SK-N-SH (cell line): Measurements from ENCODE around the gene MED26. TPM values are rescaled to one million over a fixed set of nuclear protein-coding genes. Genes with fewer than 3 reads are reported as not detected.
A peak's percentile ranks its signal among the peaks of the same experiment; 100 is the strongest.

Experiments
- CTCF ChIA-PET: fragments of 300-600, 350-600 bp; formaldehyde crosslinking; extraction: SDS; loops from one replicate; lab custom pipeline; 2021; lab: Yijun Ruan, JAX
- POLR2A ChIA-PET: fragments of 350-600 bp; sonication (Branson Sonifier 250); formaldehyde crosslinking; extraction: SDS; loops from one replicate; lab custom pipeline; 2020; ENCODE audit warnings: antibody characterized with exemption, inconsistent platforms; lab: Yijun Ruan, JAX
- DNase-seq: peaks from one replicate; pipeline ENCODE4 v3.0.0; 2012
- H2AFZ ChIP-seq: fragments of 200-600 bp; sonication (generic); 2 replicates; pipeline ENCODE4 v1.8.1; 2016; ENCODE audit warnings: antibody characterized with exemption, mild to moderate bottlenecking, low read depth
- H3F3A ChIP-seq: fragments of 200-600 bp; sonication (generic); replicated peaks from 2 replicates; pipeline ENCODE3; 2016; ENCODE audit warnings: antibody characterized with exemption, mild to moderate bottlenecking; ENCODE audit not compliant: insufficient read depth
- H3K27ac ChIP-seq, 2 experiments: fragments of 200-500 bp in 1 of 2; fragments of 200-600 bp in 1 of 2; sonication (Bioruptor generic) in 1 of 2; sonication (generic), shearing (Covaris generic) in 1 of 2; 2 replicates each; pipeline versions ENCODE4 v1.5.1 to v1.6.1; 2014 to 2016; ENCODE audit warnings: low read depth in 2 of 2, inconsistent platforms in 1 of 2, low read length in 1 of 2, mild to moderate bottlenecking in 1 of 2, mixed read lengths in 1 of 2
- H3K27me3 ChIP-seq: fragments of 200-600 bp; sonication (generic), shearing (Covaris generic); 2 replicates; pipeline ENCODE4 v1.6.1; 2016; ENCODE audit warnings: mixed run types; ENCODE audit not compliant: insufficient read depth
- H3K36me3 ChIP-seq, 2 experiments: fragments of 200-500 bp in 1 of 2; fragments of 200-600 bp in 1 of 2; sonication (Bioruptor generic) in 1 of 2; sonication (generic) in 1 of 2; replicated peaks in 1 of 2; 2 replicates each; pipeline versions ENCODE3 to v1.5.1; 2014 to 2016; ENCODE audit warnings: low read length in 1 of 2, mild to moderate bottlenecking in 1 of 2; ENCODE audit not compliant: insufficient read depth in 2 of 2, control insufficient read depth in 1 of 2
- H3K4me1 ChIP-seq, 2 experiments: fragments of 200-500 bp in 1 of 2; fragments of 200-600 bp in 1 of 2; sonication (Bioruptor generic) in 1 of 2; sonication (generic), shearing (Covaris generic) in 1 of 2; 2 replicates each; pipeline versions ENCODE4 v1.5.1 to v1.6.1; 2014 to 2016; ENCODE audit warnings: low read depth in 1 of 2, low read length in 1 of 2, mixed run types in 1 of 2; ENCODE audit not compliant: insufficient read depth in 2 of 2, control insufficient read depth in 1 of 2
- H3K4me2 ChIP-seq: fragments of 200-600 bp; sonication (generic), shearing (Covaris generic); 2 replicates; pipeline ENCODE4 v1.6.1; 2017; ENCODE audit warnings: mixed run types
- H3K4me3 ChIP-seq, 2 experiments: fragments of 200-500 bp in 1 of 2; fragments of 200-600 bp in 1 of 2; sonication (Bioruptor generic) in 1 of 2; sonication (generic), shearing (Covaris generic) in 1 of 2; 2 replicates each; pipeline versions ENCODE4 v1.5.1 to v1.8.1; 2014 to 2016; ENCODE audit warnings: low read depth in 2 of 2, inconsistent platforms in 1 of 2, low read length in 1 of 2, mild to moderate bottlenecking in 1 of 2, mixed read lengths in 1 of 2, moderate library complexity in 1 of 2
- H3K79me2 ChIP-seq: fragments of 200-600 bp; sonication (generic); 2 replicates; pipeline ENCODE4 v1.8.1; 2017; ENCODE audit warnings: mild to moderate bottlenecking; ENCODE audit not compliant: insufficient read depth
- H3K9ac ChIP-seq: fragments of 200-600 bp; sonication (generic); 2 replicates; pipeline ENCODE4 v1.6.1; 2017; ENCODE audit warnings: mixed run types
- H3K9me2 ChIP-seq: fragments of 200-600 bp; sonication (generic); 2 replicates; pipeline ENCODE4 v1.6.1; 2017; ENCODE audit warnings: mixed run types
- H3K9me3 ChIP-seq: fragments of 200-600 bp; sonication (generic); 2 replicates; pipeline ENCODE4 v1.6.1; 2017; ENCODE audit warnings: mixed run types, mild to moderate bottlenecking, moderate library complexity
- H4K20me1 ChIP-seq: fragments of 200-600 bp; sonication (generic); 2 replicates; pipeline ENCODE4 v1.6.1; 2017; ENCODE audit warnings: mild to moderate bottlenecking, mixed run types; ENCODE audit not compliant: insufficient read depth
- CHD2 ChIP-seq: fragments of 150-350 bp; IDR thresholded peaks from 2 replicates; pipeline ENCODE4 v1.6.1; 2018; ENCODE audit warnings: low read length; ENCODE audit not compliant: partially characterized antibody
- FOSL2 ChIP-seq: IDR thresholded peaks from 2 replicates; pipeline ENCODE4 v1.4.0; 2012; ENCODE audit warnings: low read depth, mild to moderate bottlenecking, moderate library complexity, borderline replicate concordance
- FOXJ3 ChIP-seq: sonication (generic); formaldehyde crosslinking; IDR thresholded peaks from 2 replicates; pipeline ENCODE4 v1.5.1; 2020; ENCODE audit warnings: mild to moderate bottlenecking, missing genetic modification reagents
- MEF2A ChIP-seq: IDR thresholded peaks from 2 replicates; pipeline ENCODE4 v1.4.0; 2012; ENCODE audit warnings: low read depth, borderline replicate concordance
- MXI1 ChIP-seq: IDR thresholded peaks from 2 replicates; pipeline ENCODE4 v1.6.1; 2012; ENCODE audit warnings: mild to moderate bottlenecking, low read depth, low read length, improper control_type of control experiment
- PBX3 ChIP-seq: IDR thresholded peaks from 2 replicates; pipeline ENCODE4; 2012
- RFX5 ChIP-seq: IDR thresholded peaks from 2 replicates; pipeline ENCODE4 v1.6.1; 2012; ENCODE audit warnings: mild to moderate bottlenecking, improper control_type of control experiment, low read length
- RXRA ChIP-seq: IDR thresholded peaks from 2 replicates; pipeline ENCODE4 v1.4.0; 2012; ENCODE audit warnings: low read depth, mild to moderate bottlenecking, borderline replicate concordance
- SMC3 ChIP-seq: IDR thresholded peaks from 2 replicates; pipeline ENCODE4 v1.6.1; 2012; ENCODE audit warnings: low read depth, low read length, improper control_type of control experiment
- TCF12 ChIP-seq: IDR thresholded peaks from 2 replicates; pipeline ENCODE4 v1.4.0; 2012
- USF2 ChIP-seq: fragments of 150-350 bp; IDR thresholded peaks from 2 replicates; pipeline ENCODE4 v1.6.1; 2017; ENCODE audit warnings: antibody characterized with exemption, low read length, low read depth, borderline replicate concordance
- YY1 ChIP-seq: IDR thresholded peaks from 2 replicates; pipeline ENCODE4 v1.4.0; 2012; ENCODE audit warnings: low read depth, mild to moderate bottlenecking
- polyA plus RNA-seq, 3 experiments: library from polyadenylated mRNA; depleted of rRNA; stranded (reverse); fragments of >200 nt; gene quantifications; 2 replicates each; pipeline ENCODE4 v1.2.3, GENCODE V29; 2012
- TF ChIP-seq, protein P1 (sequence below): IDR thresholded peaks from 2 replicates; pipeline ENCODE4 v1.6.1; 2012; ENCODE audit warnings: mild to moderate bottlenecking, low read depth, low read length, moderate library complexity

The MED26 gene
- polyA plus RNA-seq, 1 of the 3 experiments (the other 2 are of a cell fraction), result 3.5 TPM

DNA sequence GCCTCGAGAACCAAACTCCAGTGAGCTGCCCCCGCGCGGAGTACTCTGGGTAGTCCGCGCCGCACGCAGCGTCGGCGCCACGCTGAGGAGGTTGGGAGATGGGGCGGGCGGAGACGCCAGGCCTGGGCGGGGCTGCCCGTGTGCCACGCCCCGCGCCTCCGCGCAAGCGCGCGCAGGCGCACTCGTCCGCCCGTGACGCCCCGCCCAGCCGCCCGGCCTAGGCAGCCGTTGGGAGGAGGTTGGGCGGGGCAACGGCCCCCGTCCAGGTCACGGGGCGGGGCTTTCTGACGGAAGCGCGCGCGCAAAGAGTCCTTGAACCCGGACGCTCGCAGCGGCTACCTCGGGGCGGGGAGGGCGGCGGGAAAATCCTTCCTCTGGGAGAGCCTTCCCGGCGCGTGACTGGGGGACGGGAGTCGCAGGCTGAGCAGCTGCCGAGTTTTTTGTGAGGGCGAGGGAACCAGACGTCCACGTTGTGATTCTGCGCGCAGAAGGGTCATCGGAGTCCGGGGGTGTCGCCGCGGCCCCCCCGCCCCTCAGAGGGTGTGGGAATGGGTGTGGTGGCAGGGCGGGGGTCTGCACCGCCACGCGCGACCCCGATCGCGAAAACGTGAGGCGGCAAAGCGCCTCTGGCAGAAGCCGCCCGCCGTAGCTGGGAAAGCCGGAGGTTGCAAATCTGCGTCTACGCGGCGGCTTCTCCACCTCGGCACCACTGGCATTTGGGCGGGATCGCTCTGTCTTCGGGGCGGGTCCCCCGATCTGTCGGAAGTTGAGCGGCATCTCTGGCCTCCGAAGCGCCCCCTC is at the start of gene MED26 (continued):
- TF ChIP-seq USF2 (no peak), FOXJ3 (no peak), PBX3 (no peak), MEF2A (no peak), RFX5 (no peak), SMC3 (no peak), RXRA (peak; percentile 41; the same call in 1 of the 2 replicates), FOSL2 (no peak), TCF12 (no peak), YY1 (no peak)
- TF ChIP-seq, protein P1, sequence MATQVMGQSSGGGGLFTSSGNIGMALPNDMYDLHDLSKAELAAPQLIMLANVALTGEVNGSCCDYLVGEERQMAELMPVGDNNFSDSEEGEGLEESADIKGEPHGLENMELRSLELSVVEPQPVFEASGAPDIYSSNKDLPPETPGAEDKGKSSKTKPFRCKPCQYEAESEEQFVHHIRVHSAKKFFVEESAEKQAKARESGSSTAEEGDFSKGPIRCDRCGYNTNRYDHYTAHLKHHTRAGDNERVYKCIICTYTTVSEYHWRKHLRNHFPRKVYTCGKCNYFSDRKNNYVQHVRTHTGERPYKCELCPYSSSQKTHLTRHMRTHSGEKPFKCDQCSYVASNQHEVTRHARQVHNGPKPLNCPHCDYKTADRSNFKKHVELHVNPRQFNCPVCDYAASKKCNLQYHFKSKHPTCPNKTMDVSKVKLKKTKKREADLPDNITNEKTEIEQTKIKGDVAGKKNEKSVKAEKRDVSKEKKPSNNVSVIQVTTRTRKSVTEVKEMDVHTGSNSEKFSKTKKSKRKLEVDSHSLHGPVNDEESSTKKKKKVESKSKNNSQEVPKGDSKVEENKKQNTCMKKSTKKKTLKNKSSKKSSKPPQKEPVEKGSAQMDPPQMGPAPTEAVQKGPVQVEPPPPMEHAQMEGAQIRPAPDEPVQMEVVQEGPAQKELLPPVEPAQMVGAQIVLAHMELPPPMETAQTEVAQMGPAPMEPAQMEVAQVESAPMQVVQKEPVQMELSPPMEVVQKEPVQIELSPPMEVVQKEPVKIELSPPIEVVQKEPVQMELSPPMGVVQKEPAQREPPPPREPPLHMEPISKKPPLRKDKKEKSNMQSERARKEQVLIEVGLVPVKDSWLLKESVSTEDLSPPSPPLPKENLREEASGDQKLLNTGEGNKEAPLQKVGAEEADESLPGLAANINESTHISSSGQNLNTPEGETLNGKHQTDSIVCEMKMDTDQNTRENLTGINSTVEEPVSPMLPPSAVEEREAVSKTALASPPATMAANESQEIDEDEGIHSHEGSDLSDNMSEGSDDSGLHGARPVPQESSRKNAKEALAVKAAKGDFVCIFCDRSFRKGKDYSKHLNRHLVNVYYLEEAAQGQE, result no peak; the same call in 1 of the 2 replicates

DNA sequence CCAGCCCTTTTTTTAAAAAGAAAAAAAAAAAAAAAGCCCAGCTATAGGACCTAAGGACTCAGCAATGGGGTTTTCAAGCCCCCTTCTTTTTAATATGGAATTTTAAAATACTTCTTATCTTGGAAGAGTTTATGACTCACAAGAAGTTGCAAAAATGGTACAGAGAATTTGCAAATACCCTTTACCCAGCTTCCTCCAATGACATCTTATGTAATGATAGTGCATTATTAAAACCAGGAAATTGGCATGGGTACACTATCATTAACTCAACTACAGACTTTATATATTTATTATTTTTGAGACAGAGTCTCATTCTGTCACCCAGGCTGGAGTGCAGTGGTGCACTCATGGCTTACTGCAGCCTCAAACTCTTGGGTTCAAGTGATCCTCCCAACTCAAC is 49.1 kb upstream of the MED26 start:
- H3K36me3 ChIP-seq, result peaks cover 0 to 4% of the 10 kb centered on the region in 2 experiments
- no peaks in the 10 kb centered on the region for H3K4me1 ChIP-seq
- no peaks in the 10 kb centered on the region for H3K9me2 ChIP-seq
- no peaks in the 10 kb centered on the region for H4K20me1 ChIP-seq
- no peak for TF ChIP-seq SMC3
- TF ChIP-seq, protein P1, result no peak
- TF ChIP-seq FOXJ3, result no peak
- no peak for TF ChIP-seq MXI1
- TF ChIP-seq CHD2, result no peak
- TF ChIP-seq TCF12, result no peak
- H3K4me3 ChIP-seq, result no peak overlapping the region
- no peak overlapping the region for H3K4me2 ChIP-seq
- no peak overlapping the region for H2AFZ ChIP-seq
- DNase-seq, result no peak
- POLR2A ChIA-PET, result no interaction called here
- no peak overlapping the region for H3K9ac ChIP-seq
- H3K9me3 ChIP-seq, result no peaks in the 10 kb centered on the region
- no peak overlapping the region for H3K27ac ChIP-seq
- H3K27me3 ChIP-seq, result no peaks in the 10 kb centered on the region
- H3K79me2 ChIP-seq, result no peaks in the 10 kb centered on the region
- CTCF ChIA-PET, result interaction anchor here (0.9 kb wide), 1 partner anchor 9 kb away, joined by 3 read pairs; no protein-coding TSS in a partner anchor
- H3F3A ChIP-seq, result no peaks in the 10 kb centered on the region
